ENCODE data around the gene MRPL4.

The MRPL4 gene

GRCh38 chr19:10256970-10257615, 5.1 kb downstream of the MRPL4 start:
- no peak overlapping the region for H3K27ac ChIP-seq
- no peak for TF ChIP-seq CTCF (IDR thresholded peaks at IDR 0.05)

DNA sequence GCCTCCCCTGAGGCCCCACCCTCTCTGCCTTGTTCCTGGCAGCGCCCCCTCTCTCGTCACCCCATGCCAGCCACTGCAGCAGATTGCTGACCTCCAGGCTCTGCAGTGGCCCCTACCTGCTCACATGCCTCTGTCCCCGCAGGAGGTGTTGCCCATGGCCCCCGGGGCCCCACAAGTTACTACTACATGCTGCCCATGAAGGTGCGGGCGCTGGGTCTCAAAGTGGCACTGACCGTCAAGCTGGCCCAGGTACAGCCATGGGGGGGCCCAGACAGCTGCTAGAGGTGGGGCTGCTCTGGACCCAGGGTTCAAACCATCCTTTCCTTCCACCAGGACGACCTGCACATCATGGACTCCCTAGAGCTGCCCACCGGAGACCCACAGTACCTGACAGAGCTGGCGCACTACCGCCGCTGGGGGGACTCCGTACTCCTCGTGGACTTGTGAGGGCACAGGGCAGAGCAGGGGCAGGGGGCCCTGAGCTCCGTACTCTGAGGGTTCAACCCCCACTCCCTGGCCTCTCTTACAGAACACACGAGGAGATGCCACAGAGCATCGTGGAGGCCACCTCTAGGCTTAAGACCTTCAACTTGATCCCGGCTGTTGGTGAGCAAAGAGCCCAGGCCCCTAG, 6.2 kb downstream of the MRPL4 start:
- TF ChIP-seq CTCF (IDR thresholded peaks at IDR 0.05): no peak
- no peak for TF ChIP-seq ZFX (IDR thresholded peaks at IDR 0.05; ENCODE audit: borderline replicate concordance)
- H3K27ac ChIP-seq: no peak overlapping the region

DNA sequence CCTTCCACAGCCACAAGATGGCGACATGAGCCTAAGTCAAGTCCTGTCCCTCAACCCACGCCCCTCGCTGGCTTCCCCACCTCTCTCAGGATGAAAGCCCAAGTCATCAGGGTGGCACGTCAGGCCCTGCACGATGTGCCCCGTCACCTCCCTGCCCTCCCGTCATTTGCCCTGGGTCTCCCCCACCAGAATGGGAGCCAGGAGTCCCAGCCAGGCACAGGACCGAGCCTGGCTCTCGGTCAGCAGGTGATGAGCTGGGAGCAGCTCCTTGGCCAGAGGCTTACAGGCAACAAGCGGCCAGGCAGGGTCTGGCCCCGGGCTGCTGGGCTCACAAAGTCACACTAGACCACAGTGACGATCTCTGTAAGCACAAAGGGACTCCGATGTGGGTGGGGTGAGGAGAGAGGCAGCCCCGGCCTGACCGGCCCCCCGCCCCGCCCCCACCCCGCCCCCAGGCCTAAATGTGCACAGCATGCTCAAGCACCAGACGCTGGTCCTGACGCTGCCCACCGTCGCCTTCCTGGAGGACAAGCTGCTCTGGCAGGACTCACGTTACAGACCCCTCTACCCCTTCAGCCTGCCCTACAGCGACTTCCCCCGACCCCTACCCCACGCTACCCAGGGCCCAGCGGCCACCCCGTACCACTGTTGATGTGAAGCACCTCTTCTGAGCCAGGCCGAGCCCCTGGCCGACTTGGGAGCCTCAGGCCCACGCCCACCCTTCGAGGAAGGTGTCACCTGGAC, 7.3 kb downstream of the MRPL4 start:
- TF ChIP-seq ZFX (IDR thresholded peaks at IDR 0.05; ENCODE audit: borderline replicate concordance) (no peak), CTCF (IDR thresholded peaks at IDR 0.05) (peak; percentile 85)
- H3K27ac ChIP-seq: no peak overlapping the region

- TF ChIP-seq CTCF (IDR thresholded peaks at IDR 0.05) (no peak), ZFX (IDR thresholded peaks at IDR 0.05; ENCODE audit: borderline replicate concordance) (no peak)
- no peak overlapping the region for H3K27ac ChIP-seq
These were observed 8.1 kb downstream of the MRPL4 start for GRCh38 chr19:10260141-10260584.

DNA sequence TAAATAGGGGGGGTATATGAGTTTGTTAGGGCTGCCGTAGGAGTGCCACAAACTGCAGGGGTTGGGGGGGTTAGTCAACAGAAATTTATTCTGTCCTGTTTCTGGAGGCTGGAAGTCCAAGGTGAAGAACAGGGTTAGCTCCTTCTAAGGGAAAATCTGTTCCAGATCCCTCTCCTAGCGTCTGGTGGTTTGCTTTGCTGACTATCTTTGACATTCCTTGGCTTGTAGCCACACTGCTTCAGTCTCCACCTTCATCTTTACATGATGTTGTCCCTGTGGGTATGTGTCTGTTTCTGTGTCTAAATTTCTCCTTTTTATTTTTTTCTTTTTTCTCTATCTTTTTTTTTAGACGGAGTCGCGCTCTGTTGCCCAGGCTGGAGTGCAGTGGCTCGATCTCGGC, 10.8 kb downstream of the MRPL4 start:
- TF ChIP-seq ZFX (IDR thresholded peaks at IDR 0.05; ENCODE audit: borderline replicate concordance) (no peak), CTCF (IDR thresholded peaks at IDR 0.05) (no peak)
- H3K27ac ChIP-seq: no peak overlapping the region

- no peak overlapping the region for H3K27ac ChIP-seq
- no peak for TF ChIP-seq ZFX (IDR thresholded peaks at IDR 0.05; ENCODE audit: borderline replicate concordance)
- no peak for TF ChIP-seq CTCF (IDR thresholded peaks at IDR 0.05)
These were observed 14.7 kb downstream of the MRPL4 start for GRCh38 chr19:10266706-10267105.

DNA sequence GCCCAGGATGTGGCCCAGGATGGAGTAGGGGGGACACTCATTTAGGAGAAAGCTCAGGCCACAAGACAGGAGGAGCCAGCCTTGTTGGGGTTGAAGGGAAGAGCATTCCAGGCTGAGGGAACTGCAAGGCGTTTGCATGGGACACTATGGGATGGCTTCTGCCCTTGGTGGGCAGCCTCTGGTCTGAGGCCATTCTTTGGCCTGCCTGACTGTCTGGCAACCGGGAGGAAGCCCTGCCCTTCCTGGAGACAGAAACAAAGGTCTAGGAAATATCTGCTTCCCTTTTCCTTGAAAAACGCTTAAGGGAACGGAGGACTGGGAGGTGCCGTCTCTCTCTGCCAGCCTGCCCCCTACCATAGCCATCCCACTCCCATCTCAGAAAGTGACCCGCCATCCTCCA, 16.1 kb downstream of the MRPL4 start:
- TF ChIP-seq CTCF (IDR thresholded peaks at IDR 0.05): no peak
- no peak for TF ChIP-seq ZFX (IDR thresholded peaks at IDR 0.05; ENCODE audit: borderline replicate concordance)
- no peak overlapping the region for H3K27ac ChIP-seq

Measured in 22Rv1 (cell line).